GM18873 (cell line): Measurements from ENCODE around the gene USP19.

Experiments used
- ATAC-seq: cut with Tn5 transposase; IDR thresholded peaks from one replicate; pipeline ENCODE4 v1.9.1; 2021; ENCODE audit warnings: mild to moderate bottlenecking, moderate library complexity, moderate number of reproducible peaks; ENCODE audit not compliant: unreplicated experiment, low FRiP score

USP19 gene, protein sequence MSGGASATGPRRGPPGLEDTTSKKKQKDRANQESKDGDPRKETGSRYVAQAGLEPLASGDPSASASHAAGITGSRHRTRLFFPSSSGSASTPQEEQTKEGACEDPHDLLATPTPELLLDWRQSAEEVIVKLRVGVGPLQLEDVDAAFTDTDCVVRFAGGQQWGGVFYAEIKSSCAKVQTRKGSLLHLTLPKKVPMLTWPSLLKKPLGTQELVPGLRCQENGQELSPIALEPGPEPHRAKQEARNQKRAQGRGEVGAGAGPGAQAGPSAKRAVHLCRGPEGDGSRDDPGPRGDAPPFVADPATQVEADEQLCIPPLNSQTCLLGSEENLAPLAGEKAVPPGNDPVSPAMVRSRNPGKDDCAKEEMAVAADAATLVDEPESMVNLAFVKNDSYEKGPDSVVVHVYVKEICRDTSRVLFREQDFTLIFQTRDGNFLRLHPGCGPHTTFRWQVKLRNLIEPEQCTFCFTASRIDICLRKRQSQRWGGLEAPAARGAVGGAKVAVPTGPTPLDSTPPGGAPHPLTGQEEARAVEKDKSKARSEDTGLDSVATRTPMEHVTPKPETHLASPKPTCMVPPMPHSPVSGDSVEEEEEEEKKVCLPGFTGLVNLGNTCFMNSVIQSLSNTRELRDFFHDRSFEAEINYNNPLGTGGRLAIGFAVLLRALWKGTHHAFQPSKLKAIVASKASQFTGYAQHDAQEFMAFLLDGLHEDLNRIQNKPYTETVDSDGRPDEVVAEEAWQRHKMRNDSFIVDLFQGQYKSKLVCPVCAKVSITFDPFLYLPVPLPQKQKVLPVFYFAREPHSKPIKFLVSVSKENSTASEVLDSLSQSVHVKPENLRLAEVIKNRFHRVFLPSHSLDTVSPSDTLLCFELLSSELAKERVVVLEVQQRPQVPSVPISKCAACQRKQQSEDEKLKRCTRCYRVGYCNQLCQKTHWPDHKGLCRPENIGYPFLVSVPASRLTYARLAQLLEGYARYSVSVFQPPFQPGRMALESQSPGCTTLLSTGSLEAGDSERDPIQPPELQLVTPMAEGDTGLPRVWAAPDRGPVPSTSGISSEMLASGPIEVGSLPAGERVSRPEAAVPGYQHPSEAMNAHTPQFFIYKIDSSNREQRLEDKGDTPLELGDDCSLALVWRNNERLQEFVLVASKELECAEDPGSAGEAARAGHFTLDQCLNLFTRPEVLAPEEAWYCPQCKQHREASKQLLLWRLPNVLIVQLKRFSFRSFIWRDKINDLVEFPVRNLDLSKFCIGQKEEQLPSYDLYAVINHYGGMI (N-terminal part only)

GRCh38 chr3:49120438-49121131 lies at the start of gene USP19:
Gene USP19 (minus strand): TSS chr3:49120823. CDS start chr3:49119145, 1,678 bp downstream.
- ATAC-seq: peak; percentile 69

DNA sequence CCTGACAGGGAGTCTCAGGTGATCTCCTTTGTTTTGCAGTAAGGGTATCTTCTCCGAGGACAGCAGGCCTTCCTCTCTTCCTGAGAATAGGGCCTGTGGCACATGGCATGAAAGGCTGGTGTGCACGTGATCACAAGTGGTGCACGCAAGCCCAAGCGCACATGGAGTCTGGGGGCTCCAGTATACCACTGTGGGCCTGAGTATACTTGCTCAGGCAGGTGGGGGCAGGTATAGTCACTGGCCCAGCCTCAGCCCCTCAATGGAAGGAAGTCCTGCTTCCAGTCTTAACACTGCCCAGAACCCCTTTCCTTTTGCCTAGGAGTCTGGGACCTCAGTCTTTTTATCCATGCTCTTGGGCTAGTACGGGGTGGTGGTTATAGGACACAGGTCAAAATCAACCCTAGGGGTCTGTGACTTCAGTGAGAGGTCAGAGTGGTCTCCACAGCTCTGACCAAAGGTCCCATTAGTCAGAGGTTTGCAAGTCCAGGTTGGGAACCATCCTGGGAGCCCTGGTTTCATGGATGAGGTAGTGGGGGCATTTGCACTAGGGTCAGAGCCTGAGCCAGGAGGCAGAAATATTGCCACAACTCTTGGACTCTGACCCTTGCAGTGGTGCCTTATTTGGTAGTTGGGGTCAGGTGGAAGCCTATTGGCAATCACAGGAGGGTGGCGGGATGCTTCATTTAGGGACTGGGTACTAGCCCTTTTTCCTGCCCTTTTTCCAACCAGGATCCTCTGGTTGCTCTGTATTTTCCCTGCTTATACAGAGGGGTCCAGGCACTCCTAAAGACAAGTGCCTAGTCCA lies 46.3 kb upstream of the USP19 start:
- ATAC-seq: no peak

DNA sequence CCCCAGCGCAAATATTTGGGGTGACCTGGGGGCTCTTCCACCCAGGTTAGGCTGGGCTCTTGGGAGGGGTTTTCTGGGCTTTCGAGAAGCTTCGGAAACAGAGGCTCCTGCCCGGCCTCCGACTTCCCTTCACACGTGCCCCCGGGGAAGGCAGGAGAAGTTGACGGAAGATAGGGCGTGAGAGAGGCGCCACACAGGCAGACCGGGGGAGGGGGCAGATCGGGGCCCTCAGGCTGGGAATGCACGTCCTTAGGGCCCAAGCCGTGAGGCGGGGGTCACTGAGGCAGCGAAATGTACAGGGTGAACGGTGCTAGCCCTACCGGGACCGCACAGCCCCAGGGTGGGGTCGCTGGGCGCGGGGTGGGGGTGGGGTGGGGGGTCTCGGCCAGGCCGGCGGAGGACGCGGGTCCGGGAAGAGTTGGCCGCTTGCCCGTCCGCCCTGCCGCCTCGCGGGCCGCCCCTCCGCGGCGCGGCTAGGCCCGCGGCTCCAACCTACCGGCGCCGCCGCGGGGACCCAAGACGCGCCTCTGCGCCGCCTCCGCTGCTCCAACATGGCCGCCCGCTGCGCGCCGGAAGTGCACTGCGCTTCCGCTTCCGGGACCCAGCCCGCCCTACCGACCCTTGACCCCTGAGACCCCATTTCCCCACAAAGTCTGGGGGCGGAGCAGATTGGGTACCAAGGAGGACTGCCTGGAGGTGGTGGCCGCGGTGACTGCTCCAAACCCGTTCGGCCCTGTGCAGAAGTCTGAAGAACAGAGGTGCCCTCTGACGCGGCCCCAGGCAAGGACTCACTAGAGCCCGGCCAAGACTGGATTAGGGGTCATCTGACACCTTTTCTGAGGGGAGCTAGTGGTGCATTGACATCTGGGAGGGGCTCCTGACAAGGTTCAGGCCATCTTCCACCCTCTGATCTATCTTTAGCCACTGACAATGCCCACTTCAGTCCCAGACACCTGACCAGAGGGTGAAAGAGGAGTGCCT lies 45.4 kb upstream of the USP19 start, which contains the start of gene CCDC71:
Gene CCDC71, minus strand, starts transcription at position 561 of the 981 bp plus-strand sequence. CDS start 2,123 bp downstream, outside the sequence.
- ATAC-seq: no peak

DNA sequence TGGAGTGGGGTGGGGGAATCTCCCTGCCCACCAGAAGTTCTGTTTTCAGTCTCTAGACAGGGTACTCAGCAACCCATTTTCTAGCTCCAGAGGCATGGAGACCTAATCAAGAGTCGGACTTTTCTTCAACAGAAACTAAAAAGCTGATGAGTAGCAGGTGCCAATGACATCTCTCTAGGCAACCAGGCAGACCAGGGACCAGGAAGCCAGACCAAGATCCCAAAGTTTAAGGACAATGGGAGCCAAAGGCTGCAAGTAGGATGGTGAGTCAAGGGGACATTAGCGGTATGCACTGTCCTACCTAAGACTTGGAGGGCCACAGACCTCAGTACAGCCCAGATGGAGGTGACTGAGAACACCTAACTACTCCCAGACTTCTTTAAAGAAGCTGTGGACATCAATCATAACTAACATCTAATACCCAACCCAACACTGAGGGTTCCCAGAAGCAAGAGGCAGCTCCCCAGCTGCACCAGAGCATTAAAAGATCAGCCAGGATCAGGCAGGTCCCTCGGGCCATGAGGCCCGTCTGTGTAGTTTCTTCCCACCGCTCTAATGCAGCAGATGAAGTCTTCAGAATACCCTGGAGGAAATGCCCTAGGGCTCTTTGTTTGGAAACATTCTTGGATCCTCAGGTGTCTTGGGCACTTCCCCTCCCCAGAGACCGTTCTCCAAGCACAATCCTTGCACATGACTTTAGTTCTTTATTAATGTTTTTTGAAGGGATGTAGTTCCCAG lies 44.5 kb upstream of the USP19 start:
- ATAC-seq: no peak

DNA sequence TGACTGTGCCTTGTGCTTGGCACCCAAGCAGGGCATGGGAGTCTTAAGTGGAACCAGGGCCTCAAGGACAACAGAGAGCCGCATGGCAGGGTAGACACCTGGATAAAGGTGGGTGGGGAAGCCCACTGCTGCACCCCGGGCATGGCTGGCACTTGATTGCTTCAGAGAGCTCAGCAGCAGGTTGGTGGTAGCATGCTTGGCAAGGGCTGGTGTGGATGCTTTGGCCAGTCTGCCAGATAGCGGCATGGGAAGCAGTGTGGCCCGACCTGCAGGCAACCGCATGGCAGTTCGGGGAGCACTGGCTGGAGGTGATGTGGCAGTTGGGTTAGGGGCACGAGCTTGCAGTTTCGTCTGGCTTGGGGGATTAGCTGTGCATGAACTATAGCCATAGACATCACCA lies 43.0 kb upstream of the USP19 start:
- ATAC-seq: no peak

- no peak for ATAC-seq
These were observed 42.3 kb upstream of the USP19 start for GRCh38 chr3:49162751-49163419.

GRCh38 chr3:49161808-49162530 lies 41.3 kb upstream of the USP19 start:
- ATAC-seq: no peak

DNA sequence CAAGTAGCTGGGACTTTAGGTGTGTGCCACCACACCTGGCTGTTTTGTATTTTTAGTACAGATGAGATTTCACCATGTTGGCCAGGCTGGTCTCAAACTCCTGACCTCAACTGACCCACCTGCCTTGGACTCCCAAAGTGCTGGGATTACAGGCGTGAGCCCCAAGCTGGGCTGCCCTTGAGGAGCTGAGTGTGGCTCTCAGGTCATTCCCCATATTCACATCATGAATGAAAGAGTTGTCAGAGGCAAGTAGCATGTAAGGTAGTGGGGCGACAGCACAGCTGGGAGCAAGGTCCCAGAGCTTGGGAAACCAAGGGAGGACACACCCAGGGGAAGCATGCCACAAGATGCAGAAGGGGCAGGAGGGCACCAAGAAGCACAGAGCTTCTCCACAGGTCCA lies 40.6 kb upstream of the USP19 start:
- no peak for ATAC-seq

DNA sequence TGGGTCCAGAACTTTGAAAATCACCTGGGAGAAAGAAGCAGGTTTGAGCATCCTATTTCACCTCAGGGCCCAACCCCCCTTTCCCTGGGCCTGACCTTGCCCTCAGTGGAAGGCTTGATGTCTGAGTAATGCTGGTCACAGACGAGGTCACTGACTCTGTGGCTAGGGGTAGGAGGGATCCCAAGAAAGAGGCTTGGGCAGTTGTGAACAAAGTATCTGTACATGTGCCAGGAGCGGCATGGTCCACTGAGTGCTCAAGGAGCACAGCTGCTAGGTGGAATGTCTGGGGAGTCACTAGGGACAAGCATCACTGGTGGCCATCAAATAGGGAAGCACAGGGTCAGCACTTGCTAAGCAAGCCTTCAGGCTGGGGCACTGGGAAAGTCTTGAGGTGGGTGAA lies 38.2 kb upstream of the USP19 start:
- ATAC-seq: no peak

- ATAC-seq: no peak
These were observed 37.6 kb upstream of the USP19 start for GRCh38 chr3:49158103-49158709.

- ATAC-seq: no peak
These were observed 36.7 kb upstream of the USP19 start for GRCh38 chr3:49157289-49157688.

DNA sequence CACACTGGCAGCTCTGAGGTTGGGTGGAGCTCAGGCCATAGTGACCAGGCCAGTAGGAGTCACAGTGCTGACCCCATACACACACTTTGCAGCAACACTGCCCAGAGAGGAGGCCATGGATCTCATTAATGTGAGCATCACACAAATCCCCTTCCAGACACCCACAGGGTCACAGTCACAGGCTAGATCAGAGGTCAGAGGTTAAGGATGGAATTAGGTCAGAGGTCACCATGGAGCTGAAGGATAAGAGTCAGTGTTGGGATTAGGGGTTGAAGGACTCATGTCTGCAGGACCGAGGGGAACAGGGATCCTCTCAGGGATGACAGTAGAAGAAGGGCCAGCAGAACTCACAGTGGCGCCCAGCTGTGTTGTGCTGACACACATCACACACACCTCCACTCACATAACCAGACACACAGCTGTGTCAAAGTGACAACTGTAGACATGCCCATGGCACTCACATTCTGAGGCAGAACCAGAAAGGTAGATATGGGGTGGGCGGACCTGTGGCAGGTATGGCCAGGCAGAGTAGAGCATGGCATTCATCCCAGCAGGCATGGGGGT lies 32.8 kb upstream of the USP19 start:
- no peak for ATAC-seq

GRCh38 chr3:49151610-49152009 lies 31.0 kb upstream of the USP19 start:
- ATAC-seq: no peak

DNA sequence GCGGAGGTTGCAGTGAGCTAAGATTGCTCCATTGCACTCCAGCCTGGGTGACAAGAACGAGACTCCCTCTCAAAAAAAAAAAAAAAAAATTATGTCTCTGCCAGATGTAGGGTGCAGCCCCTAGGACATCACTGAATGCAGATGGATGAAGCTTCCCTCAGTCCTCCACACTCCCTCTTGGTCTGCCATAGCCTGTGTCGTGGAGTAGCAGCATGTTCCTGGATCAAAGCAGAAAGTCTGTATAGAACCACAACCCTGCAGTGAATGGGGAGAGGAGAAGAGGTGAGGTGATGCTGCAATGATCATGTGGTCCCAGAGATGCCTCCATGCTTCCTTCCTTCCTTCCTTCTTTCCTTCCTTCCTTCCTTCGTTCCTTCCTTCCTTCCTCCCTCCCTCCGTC lies 27.5 kb upstream of the USP19 start:
- ATAC-seq: no peak

DNA sequence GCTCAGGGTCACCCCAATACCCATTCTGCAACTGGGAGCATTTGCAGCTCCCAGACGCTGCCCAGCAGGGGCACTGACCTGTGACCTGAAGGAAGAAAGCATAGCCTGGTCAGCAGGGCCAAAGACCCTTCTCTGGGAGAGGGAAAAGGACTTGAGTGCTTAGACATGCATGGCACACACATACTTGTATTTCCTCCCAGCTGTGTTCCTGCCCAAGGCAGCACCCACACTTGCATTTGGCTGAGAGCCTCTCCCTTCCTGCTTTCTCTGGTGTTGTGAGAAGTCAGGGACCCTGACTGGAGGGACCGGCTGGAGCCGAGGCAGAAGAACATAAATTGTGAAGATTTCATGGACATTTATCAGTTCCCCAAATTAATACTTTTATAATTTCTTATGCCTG lies 19.5 kb upstream of the USP19 start:
- ATAC-seq: no peak
